Psoas muscle (tissue), 8 donors: ENCODE data around the gene CAB39L. TPM values are rescaled to one million over a fixed set of nuclear protein-coding genes. Genes with fewer than 3 reads are reported as not detected.

ENCODE experiments used
- ATAC-seq, 4 donors: fragments of 200-7000 bp; cut with Tn5 transposase; one replicate each; pipeline ENCODE4 v1.9.1; 2020; ENCODE audit warnings: moderate library complexity in 3 of 4, mild to moderate bottlenecking in 2 of 4
- DNase-seq, 2 donors: peaks; one replicate each; pipeline ENCODE4 v3.0.0-alpha.2; 2020
- H3K27ac ChIP-seq: fragments of 200-600 bp; one replicate; pipeline ENCODE4 v1.8.0; 2022
- H3K27me3 ChIP-seq, 3 donors: fragments of 200-600 bp in 1 of 3; one replicate each; pipeline versions ENCODE4 v1.6.1 to v1.8.0; 2013 to 2022; ENCODE audit warnings: low read length in 2 of 3, mild to moderate bottlenecking in 2 of 3, moderate library complexity in 1 of 3; ENCODE audit not compliant: insufficient read depth in 3 of 3
- H3K36me3 ChIP-seq, 2 donors: fragments of 200-600 bp in 1 of 2; one replicate each; pipeline versions ENCODE4 v1.6.1 to v1.8.0; 2013 to 2022; ENCODE audit warnings: low read depth in 1 of 2, mild to moderate bottlenecking in 1 of 2, moderate library complexity in 1 of 2; ENCODE audit not compliant: insufficient read depth in 1 of 2
- H3K4me1 ChIP-seq: fragments of 200-600 bp; one replicate; pipeline ENCODE4 v1.8.0; 2022
- H3K4me3 ChIP-seq: fragments of 200-600 bp; one replicate; pipeline ENCODE4 v1.8.0; 2022; ENCODE audit warnings: mild to moderate bottlenecking
- H3K9me3 ChIP-seq: fragments of 200-600 bp; one replicate; pipeline ENCODE4 v1.8.0; 2022
- CTCF ChIP-seq: fragments of 200-600 bp; IDR thresholded peaks from one replicate; pipeline ENCODE4 v1.8.0; 2022; ENCODE audit warnings: antibody characterized with exemption
- WGBS, 3 donors: extraction: QIAGEN DNeasy Blood & Tissue Kit; methylation state at CpG; one replicate each; pipeline versions ENCODE4 v1.1.6 to v1.1.7; 2013; 5-methylcytosine and 5-hydroxymethylcytosine counted together
- intact Hi-C, 2 donors: fragments of 100-400 bp; cut with DNase I; formaldehyde crosslinking; loops; one replicate each; pipeline versions ENCODE4 v1.11.0 to v1.14.2; 2022
- polyA plus RNA-seq, 3 donors: library from polyadenylated mRNA; stranded (reverse); fragments of 200-250 nt; gene quantifications; one replicate each; pipeline ENCODE4 v1.2.3, GENCODE V29; 2013
- total RNA-seq, 4 donors: library from RNA; stranded (reverse); fragmentation: NEBNext Ultra II Directional in 2 of 4; extraction: Animal tissue kit (Norgen Biotek cat#: 25700) in 2 of 4; gene quantifications; one replicate each; pipeline versions ENCODE4 v1.2.1 to v1.2.4, GENCODE V29; 2021 to 2023
- donor health status: healthy with polysubstance abuse.
- donor health status: DM: no; HTN: no; CAD: no; lungs with moderate emphysema.
- donor health status: Bipolar disorder and iron deficiency.
- donor health status: healthy.
- donor health status: DM: yes; HTN: yes; CAD: no.
- donor health status: DM: no; HTN: no; CAD: no.
- donor health status: DM: no; HTN: no; CAD: no.
- donor health status: DM: yes; HTN: yes; CAD: no.

Gene CAB39L
- total and polyA plus RNA-seq, 7 donors = 1.5 to 13.3 (median 3.0) TPM

GRCh38 chr13:49446473-49446872 is 2.6 kb upstream of the CAB39L start:
- Histone ChIP-seq H3K27me3 (no peaks in the 10 kb centered on the region), H3K9me3 (no peaks in the 10 kb centered on the region), H3K4me3 (no peak overlapping the region), H3K4me1 (peaks cover 5% of the 10 kb centered on the region), H3K27ac (no peak overlapping the region), H3K36me3 (no peaks in the 10 kb centered on the region)
- no peak for DNase-seq
- intact Hi-C loops = no loop called here
- ATAC-seq = no peak
- no peak for TF ChIP-seq CTCF

GRCh38 chr13:49444524-49445395 is 896 bp upstream of the CAB39L start:
- Histone ChIP-seq H3K4me3 (peak overlapping the region; percentile 80), H3K36me3 (no peaks in the 10 kb centered on the region), H3K4me1 (peaks cover 5% of the 10 kb centered on the region), H3K27me3 (no peaks in the 10 kb centered on the region), H3K27ac (peak overlapping the region; percentile 81), H3K9me3 (no peaks in the 10 kb centered on the region)
- DNase-seq (no peak), ATAC-seq (peak in 1 of 4 donors; percentile 14)
- intact Hi-C loops = loop anchor here (2.0 to 5.0 kb wide), 2 partner anchors 48 to 52 kb away; no protein-coding TSS in a partner anchor
- TF ChIP-seq CTCF = no peak
- WGBS, 3 donors = 1 to 2% (median 1%) methylated on average over 29 of the region's 29 CpGs

GRCh38 chr13:49443357-49443703 is 534 bp downstream of the CAB39L start:
- DNase-seq = no peak
- 4 to 8% (median 7%) methylated on average over 10 of the region's 10 CpGs for WGBS, 3 donors
- Histone ChIP-seq H3K36me3 (no peaks in the 10 kb centered on the region), H3K4me3 (peak overlapping the region; percentile 80), H3K4me1 (peaks cover 5% of the 10 kb centered on the region), H3K27me3 (no peaks in the 10 kb centered on the region), H3K9me3 (no peaks in the 10 kb centered on the region), H3K27ac (peak overlapping the region; percentile 81)
- intact Hi-C loops = loop anchor here in 1 of 2 donors (5.0 kb wide), 1 partner anchor 49 kb away; no protein-coding TSS in a partner anchor
- TF ChIP-seq CTCF = no peak
- ATAC-seq = peak in 1 of 4 donors; percentile 6

GRCh38 chr13:49441846-49442245 is 2.0 kb downstream of the CAB39L start:
- H3K9me3 ChIP-seq = no peaks in the 10 kb centered on the region
- peaks cover 5% of the 10 kb centered on the region for H3K4me1 ChIP-seq
- no peak for ATAC-seq
- intact Hi-C loops = loop anchor here in 1 of 2 donors (5.0 kb wide), 1 partner anchor 50 kb away; no protein-coding TSS in a partner anchor
- no peaks in the 10 kb centered on the region for H3K36me3 ChIP-seq
- H3K27me3 ChIP-seq = no peaks in the 10 kb centered on the region
- H3K4me3 ChIP-seq = no peak overlapping the region
- no peak for DNase-seq
- TF ChIP-seq CTCF = no peak
- H3K27ac ChIP-seq = no peak overlapping the region
- WGBS, 3 donors = 91 to 93% (median 92%) methylated on average over 2 of the region's 2 CpGs
